BLaER1 (cell line): ENCODE results near the gene SLC22A1.
"Not testable (repeated sequence)": the region's sequence is repeated elsewhere in the genome, so short reads cannot be mapped to it uniquely, and the experiment has no call there.

Experiments
- H3K27ac ChIP-seq: shearing (Covaris generic); formaldehyde crosslinking; 2 replicates; pipeline ENCODE4 v1.8.1; 2022
- H3K27me3 ChIP-seq: shearing (Covaris generic); formaldehyde crosslinking; 2 replicates; pipeline ENCODE4 v1.8.1; 2022
- H3K36me3 ChIP-seq: shearing (Covaris generic); formaldehyde crosslinking; 2 replicates; pipeline ENCODE4 v1.8.1; 2022
- H3K4me1 ChIP-seq: shearing (Covaris generic); formaldehyde crosslinking; 2 replicates; pipeline ENCODE4 v1.8.1; 2022
- H3K4me2 ChIP-seq: shearing (Covaris generic); formaldehyde crosslinking; 2 replicates; pipeline ENCODE4 v1.8.1; 2022
- H3K4me3 ChIP-seq: shearing (Covaris generic); formaldehyde crosslinking; 2 replicates; pipeline ENCODE4 v1.8.1; 2022
- H3K9ac ChIP-seq: shearing (Covaris generic); formaldehyde crosslinking; 2 replicates; pipeline ENCODE4 v1.8.1; 2022
- H3K9me3 ChIP-seq: shearing (Covaris generic); formaldehyde crosslinking; 2 replicates; pipeline ENCODE4 v1.8.1; 2022
- H4K20me1 ChIP-seq: shearing (Covaris generic); formaldehyde crosslinking; 2 replicates; pipeline ENCODE4 v1.8.1; 2022
- Cebpa-rat ChIP-seq: shearing (Covaris generic); IDR thresholded peaks from 2 replicates; pipeline ENCODE4 v1.8.1; 2022

Gene SLC22A1

DNA sequence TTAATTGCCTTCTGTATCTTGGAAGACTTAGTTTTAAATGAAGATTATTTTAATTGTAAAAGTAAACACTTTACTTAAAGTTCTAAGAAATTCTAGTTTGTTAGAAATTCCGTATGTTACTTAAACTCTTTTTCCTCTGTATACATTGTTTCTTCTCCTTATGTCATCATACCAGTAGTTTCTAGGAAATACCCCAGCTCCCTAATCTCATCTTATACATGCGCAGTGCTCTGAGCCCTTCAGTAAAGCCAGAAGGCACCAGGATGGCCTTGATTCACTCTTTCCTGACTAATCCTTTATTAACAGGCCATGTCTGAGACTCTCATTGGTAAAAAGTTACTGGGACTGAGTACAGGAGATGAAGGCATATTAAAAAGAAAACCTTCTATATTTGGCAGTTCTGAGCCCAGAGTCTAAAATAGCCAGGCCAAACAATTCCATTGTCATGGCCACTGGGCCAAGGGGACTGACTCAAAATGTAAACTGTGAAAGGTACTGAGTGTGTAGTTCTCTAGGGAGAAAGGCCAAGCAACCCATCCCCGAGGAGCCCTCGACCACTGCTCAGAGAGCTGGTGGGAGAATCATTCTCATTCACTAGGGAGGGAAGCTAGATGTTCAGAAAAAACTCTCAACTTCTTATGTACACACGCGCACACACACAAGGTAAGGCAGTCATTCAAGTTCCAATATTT is 25.0 kb downstream of the SLC22A1 start:
- Histone ChIP-seq H3K27ac (no peak overlapping the region), H3K4me1 (no peaks in the 10 kb centered on the region), H3K9ac (no peak overlapping the region), H3K36me3 (no peaks in the 10 kb centered on the region), H3K4me2 (no peak overlapping the region), H3K9me3 (no peaks in the 10 kb centered on the region), H4K20me1 (no peaks in the 10 kb centered on the region), H3K27me3 (no peaks in the 10 kb centered on the region), H3K4me3 (no peak overlapping the region)
- TF ChIP-seq Cebpa-rat, result no peak

DNA sequence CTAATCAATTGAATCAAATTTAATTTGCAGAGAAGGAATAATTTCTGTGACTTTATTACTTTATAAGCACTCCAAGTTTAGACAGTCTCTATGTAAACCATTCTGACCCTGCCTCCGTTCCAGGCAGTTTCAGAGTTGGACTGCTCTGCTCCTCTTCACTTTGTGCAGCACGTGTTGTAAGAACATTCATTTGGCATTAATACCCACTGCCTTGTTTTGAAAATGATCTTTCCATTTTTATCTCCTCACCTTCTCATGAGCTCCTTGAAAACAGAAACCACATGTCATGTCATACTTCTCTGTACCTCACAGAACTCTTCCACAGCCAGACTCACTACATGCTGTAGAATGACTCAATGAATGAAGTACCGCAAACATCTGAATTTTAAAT is 25.5 kb downstream of the SLC22A1 start:
- H3K4me2 ChIP-seq, result no peak overlapping the region
- no peak overlapping the region for H3K4me3 ChIP-seq
- no peak overlapping the region for H3K9ac ChIP-seq
- no peaks in the 10 kb centered on the region for H3K9me3 ChIP-seq
- no peaks in the 10 kb centered on the region for H3K4me1 ChIP-seq
- no peaks in the 10 kb centered on the region for H4K20me1 ChIP-seq
- no peak for TF ChIP-seq Cebpa-rat
- no peaks in the 10 kb centered on the region for H3K27me3 ChIP-seq
- no peaks in the 10 kb centered on the region for H3K36me3 ChIP-seq
- H3K27ac ChIP-seq, result no peak overlapping the region

DNA sequence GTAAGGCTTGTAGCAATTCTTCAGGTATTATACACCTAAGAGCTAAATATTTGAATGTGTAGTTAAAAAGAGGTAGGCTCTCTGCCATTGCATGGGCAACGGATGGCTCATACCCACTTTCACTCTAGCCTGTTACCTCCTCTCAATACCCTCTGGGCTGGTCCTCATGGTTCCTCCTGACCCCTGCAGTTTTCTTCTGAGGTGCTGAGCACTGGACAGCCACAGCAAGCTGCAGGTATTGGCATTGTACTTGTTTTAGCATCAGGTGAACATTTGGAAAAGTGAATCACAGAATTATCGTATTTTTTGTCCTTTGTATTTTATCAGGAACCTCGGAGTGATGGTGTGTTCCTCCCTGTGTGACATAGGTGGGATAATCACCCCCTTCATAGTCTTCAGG is 32.9 kb downstream of the SLC22A1 start:
- no peaks in the 10 kb centered on the region for H3K27me3 ChIP-seq
- H3K4me3 ChIP-seq, result no peak overlapping the region
- no peaks in the 10 kb centered on the region for H3K36me3 ChIP-seq
- H3K4me1 ChIP-seq, result no peaks in the 10 kb centered on the region
- H3K9ac ChIP-seq, result no peak overlapping the region
- no peak overlapping the region for H3K27ac ChIP-seq
- peaks cover 19% of the 10 kb centered on the region for H3K9me3 ChIP-seq
- TF ChIP-seq Cebpa-rat, result no peak
- H4K20me1 ChIP-seq, result no peaks in the 10 kb centered on the region
- no peak overlapping the region for H3K4me2 ChIP-seq

DNA sequence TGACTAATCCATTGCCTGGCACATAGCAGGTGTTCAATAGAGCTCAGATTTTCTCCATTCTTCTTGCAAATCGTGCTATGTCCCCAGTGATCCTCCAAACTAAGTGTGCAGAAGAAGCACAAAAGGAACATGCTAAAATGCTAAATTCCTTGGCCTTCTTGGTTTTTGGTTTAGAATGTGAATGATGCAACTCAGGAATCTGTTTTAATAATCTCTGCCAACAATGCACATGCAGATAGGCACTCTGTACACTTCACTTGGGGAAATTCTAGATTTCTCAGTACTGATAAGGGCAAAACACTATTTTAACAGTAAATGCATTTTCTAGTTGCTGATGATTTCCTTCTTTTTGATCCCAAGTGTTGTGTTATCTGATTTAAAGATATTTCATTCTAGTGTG is 35.2 kb downstream of the SLC22A1 start:
- Histone ChIP-seq H4K20me1 (no peaks in the 10 kb centered on the region), H3K36me3 (no peaks in the 10 kb centered on the region), H3K4me2 (no peak overlapping the region), H3K4me3 (no peak overlapping the region), H3K4me1 (no peaks in the 10 kb centered on the region), H3K9ac (no peak overlapping the region), H3K27ac (no peak overlapping the region), H3K9me3 (peaks cover 19% of the 10 kb centered on the region), H3K27me3 (no peaks in the 10 kb centered on the region)
- no peak for TF ChIP-seq Cebpa-rat

DNA sequence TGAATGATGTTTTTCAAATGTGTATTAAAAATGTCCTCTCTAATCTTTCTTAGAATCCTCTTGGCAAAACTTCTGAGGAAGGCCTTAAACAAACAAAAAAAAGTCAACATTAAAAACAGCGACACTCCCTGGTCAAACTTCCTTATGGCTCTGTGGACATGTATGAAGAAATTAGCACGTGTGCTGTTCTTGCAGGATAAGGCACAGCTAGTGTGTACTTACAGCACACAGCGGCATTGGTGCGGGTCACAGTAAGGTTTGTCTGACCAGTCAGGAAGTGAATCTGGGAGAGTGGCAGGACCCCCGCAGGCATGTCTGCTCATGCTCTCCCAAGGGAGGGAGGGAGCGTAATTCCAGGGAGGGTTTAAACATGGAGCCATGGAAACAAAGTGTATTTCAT is 38.8 kb downstream of the SLC22A1 start:
- Histone ChIP-seq H3K27me3 (no peaks in the 10 kb centered on the region), H3K4me3 (no peak overlapping the region), H3K36me3 (no peaks in the 10 kb centered on the region), H4K20me1 (no peaks in the 10 kb centered on the region), H3K9me3 (no peaks in the 10 kb centered on the region), H3K27ac (no peak overlapping the region), H3K9ac (no peak overlapping the region), H3K4me1 (no peaks in the 10 kb centered on the region), H3K4me2 (no peak overlapping the region)
- no peak for TF ChIP-seq Cebpa-rat

DNA sequence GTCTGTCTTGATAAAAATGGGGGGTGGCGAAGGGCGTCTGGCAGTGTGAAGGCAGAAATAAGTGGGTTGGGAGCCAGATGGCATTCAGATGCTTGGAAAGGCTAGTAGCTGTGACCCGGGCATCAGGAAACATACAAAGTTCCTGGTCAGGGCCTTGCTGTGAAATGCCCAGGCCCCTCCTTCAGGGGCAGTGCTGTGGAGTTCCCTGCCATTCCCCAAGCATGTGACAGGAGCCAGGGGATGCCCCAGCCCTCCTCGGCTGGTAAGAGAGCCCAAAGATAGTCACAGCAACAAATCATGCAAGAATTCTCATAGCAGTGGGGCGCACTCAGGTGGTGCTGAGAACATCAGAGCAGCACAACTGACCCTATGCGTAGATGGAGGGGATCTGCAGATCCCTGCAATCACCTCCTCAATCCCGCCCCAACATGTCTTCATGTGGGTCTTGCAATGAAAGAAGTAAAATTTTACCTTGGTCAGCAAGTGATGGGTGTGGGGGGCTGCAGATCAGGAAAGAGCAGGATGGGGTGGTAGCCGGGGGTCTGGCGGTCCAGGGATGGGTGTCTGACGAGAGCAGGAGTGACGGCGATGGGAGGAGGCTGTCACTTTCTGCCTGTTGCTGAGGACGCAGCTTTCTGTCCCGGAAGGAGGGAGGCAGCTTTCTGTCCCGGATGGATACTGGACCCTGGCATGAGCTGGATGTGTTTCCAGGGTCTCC is 39.5 kb downstream of the SLC22A1 start:
- no peak for TF ChIP-seq Cebpa-rat
- no peak overlapping the region for H3K27ac ChIP-seq
- peaks cover 2% of the 10 kb centered on the region for H3K9me3 ChIP-seq
- no peaks in the 10 kb centered on the region for H3K4me1 ChIP-seq
- no peaks in the 10 kb centered on the region for H3K36me3 ChIP-seq
- H3K4me2 ChIP-seq, result no peak overlapping the region
- no peaks in the 10 kb centered on the region for H3K27me3 ChIP-seq
- no peak overlapping the region for H3K4me3 ChIP-seq
- no peak overlapping the region for H3K9ac ChIP-seq
- no peaks in the 10 kb centered on the region for H4K20me1 ChIP-seq

DNA sequence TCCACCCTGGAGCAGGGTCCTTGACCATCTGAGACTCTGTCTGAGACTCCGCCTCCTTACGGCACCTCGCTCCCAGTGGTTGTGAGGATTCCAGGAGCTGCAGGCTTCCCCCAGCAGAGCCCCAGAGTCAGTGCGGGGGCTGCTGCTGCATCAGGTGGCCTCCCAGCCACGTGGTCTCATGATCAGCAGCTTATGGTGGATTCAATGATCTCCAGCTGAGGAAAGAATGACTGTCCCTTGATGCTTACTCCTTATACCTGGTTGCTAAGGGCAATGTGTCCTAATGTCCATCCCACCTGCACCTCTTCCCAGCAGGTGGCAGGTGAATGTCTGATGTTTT is 40.0 kb downstream of the SLC22A1 start:
- H3K4me2 ChIP-seq, result no peak overlapping the region
- peaks cover 6% of the 10 kb centered on the region for H3K9me3 ChIP-seq
- no peak overlapping the region for H3K27ac ChIP-seq
- H3K9ac ChIP-seq, result no peak overlapping the region
- no peaks in the 10 kb centered on the region for H4K20me1 ChIP-seq
- TF ChIP-seq Cebpa-rat, result no peak
- H3K4me1 ChIP-seq, result no peaks in the 10 kb centered on the region
- no peaks in the 10 kb centered on the region for H3K36me3 ChIP-seq
- no peak overlapping the region for H3K4me3 ChIP-seq
- no peaks in the 10 kb centered on the region for H3K27me3 ChIP-seq

DNA sequence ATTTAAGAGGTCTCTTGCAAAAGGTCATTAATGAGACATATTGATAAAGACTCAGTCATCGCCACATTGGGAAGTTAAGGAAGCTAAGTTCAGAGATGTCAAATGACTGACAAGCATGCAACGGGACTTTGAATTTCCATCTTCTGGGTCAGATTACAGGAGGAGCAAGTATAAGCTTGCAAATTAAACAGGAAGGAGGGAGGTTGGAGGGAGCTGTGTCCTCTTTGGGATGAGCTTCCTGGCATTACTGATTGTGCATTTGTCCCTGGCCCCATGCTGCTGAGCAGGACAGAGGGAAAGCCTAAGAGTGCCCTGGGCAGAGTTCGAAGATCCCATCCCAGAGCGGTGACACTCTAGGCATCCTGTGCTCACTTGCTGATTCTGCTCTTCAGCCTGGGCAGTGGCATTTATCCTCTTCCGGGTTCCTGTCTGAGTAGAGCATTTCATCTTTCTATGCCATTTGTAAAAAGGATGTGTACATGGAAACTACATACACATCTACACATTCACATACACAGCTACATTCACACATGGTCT is 40.5 kb downstream of the SLC22A1 start:
- H3K9me3 ChIP-seq, result peaks cover 6% of the 10 kb centered on the region
- no peak for TF ChIP-seq Cebpa-rat
- no peak overlapping the region for H3K4me3 ChIP-seq
- no peaks in the 10 kb centered on the region for H3K27me3 ChIP-seq
- H4K20me1 ChIP-seq, result no peaks in the 10 kb centered on the region
- no peaks in the 10 kb centered on the region for H3K36me3 ChIP-seq
- H3K27ac ChIP-seq, result no peak overlapping the region
- no peak overlapping the region for H3K4me2 ChIP-seq
- no peaks in the 10 kb centered on the region for H3K4me1 ChIP-seq
- no peak overlapping the region for H3K9ac ChIP-seq

DNA sequence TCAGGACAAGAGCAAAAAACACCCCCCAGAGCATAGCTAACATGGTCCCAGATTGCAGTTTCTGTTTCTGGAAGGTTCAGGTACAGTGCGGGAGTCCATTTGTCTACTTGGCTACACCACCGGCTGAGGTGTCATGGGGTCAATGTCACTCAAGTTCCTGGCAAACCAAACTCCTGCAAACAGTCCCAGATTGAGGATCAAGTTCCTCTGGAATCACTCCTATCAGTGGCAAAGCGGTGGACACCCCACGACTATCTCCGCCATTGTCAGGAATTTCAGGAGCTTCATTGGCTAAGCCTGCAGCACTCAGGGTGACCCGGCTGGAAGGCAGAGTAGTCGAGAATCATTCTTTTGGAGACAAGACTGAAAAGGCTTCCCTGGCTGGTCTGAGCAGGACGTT is 41.8 kb downstream of the SLC22A1 start:
- H4K20me1 ChIP-seq, result no peaks in the 10 kb centered on the region
- no peak overlapping the region for H3K9ac ChIP-seq
- H3K4me1 ChIP-seq, result no peaks in the 10 kb centered on the region
- H3K9me3 ChIP-seq, result peaks cover 6% of the 10 kb centered on the region
- no peak overlapping the region for H3K27ac ChIP-seq
- H3K27me3 ChIP-seq, result no peaks in the 10 kb centered on the region
- no peak for TF ChIP-seq Cebpa-rat
- no peaks in the 10 kb centered on the region for H3K36me3 ChIP-seq
- H3K4me3 ChIP-seq, result no peak overlapping the region
- H3K4me2 ChIP-seq, result no peak overlapping the region

DNA sequence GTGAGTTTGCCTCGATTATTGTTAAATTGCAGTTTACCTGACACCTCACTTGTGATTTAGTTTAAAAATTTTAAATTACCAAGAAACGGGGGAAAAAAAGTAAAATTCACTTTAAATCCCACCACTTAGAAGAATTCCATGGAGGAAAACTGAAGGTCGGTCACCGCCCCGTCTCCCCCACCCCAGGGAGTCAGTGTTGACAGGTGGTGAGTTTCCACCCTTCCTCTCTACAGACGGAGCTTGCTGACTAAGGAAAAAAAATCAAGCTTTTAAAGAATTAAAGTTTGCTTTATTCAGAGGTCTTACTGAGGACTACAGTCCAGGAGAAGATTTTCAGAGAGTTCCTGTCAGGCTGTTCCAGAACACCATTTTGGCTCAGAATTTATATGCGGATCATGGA is 42.3 kb downstream of the SLC22A1 start:
- Histone ChIP-seq H3K27ac (no peak overlapping the region), H4K20me1 (no peaks in the 10 kb centered on the region), H3K4me2 (no peak overlapping the region), H3K9me3 (peaks cover 6% of the 10 kb centered on the region), H3K27me3 (no peaks in the 10 kb centered on the region), H3K9ac (no peak overlapping the region), H3K4me1 (no peaks in the 10 kb centered on the region), H3K36me3 (no peaks in the 10 kb centered on the region), H3K4me3 (no peak overlapping the region)
- TF ChIP-seq Cebpa-rat, result no peak

DNA sequence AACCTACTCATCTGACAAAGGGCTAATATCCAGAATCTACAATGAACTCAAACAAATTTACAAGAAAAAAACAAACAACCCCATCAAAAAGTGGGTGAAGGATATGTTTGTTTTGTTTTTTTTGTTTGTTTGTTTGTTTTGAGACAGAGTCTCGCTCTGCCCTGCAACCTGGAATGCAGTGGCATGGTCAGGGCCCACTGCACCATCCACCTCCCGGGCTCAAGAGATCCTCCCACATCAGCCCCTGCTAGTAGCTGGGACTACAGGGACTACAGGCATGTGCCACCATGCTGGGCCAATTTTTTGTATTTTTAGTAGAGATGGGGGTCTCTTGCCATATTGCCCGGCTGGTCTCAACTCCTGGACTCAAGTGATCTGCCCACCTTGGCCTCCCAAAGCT is 44.3 kb downstream of the SLC22A1 start:
- H3K4me2 ChIP-seq, H3K4me1 ChIP-seq, H3K9me3 ChIP-seq, H3K27ac ChIP-seq, H3K36me3 ChIP-seq, H3K4me3 ChIP-seq, H4K20me1 ChIP-seq, H3K27me3 ChIP-seq, H3K9ac ChIP-seq: not testable (repeated sequence)
